GM12878 (cell line): ENCODE data around the gene PLAGL1. TPM values are rescaled to one million over a fixed set of nuclear protein-coding genes. Genes with fewer than 3 reads are reported as not detected.

ENCODE experiments used
- ATAC-seq: fragments of 200-7000 bp; cut with Tn5 transposase; 3 replicates; pipeline ENCODE4 v1.9.1; 2020; ENCODE audit warnings: mild to moderate bottlenecking, moderate library complexity
- BruUV-seq: library from RNA; stranded (reverse); fragments of 400-500 nt; replicated peaks from 2 replicates; lab custom pipeline; 2021; lab: Mats Ljungman, UMichigan
- CTCF ChIA-PET: fragments of 300-600 bp; sonication (Branson Sonifier 250); formaldehyde crosslinking; extraction: SDS; loops from one replicate; lab custom pipeline; 2021; ENCODE audit warnings: inconsistent platforms; lab: Yijun Ruan, JAX
- POLR2A ChIA-PET: fragments of 350-600 bp; formaldehyde crosslinking; extraction: SDS; loops from one replicate; lab custom pipeline; 2021; ENCODE audit warnings: inconsistent platforms; lab: Charles Lee
- RAD21 ChIA-PET: fragments of 300-600 bp; sonication (Branson Sonifier 250); formaldehyde crosslinking; loops from one replicate; lab custom pipeline; 2023; ENCODE audit warnings: antibody characterized with exemption; ENCODE audit not compliant: unreplicated experiment; lab: Charles Lee
- SMC1A ChIA-PET: fragments of 300-600 bp; sonication (Branson Sonifier 250); formaldehyde crosslinking; loops from one replicate; lab custom pipeline; 2023; ENCODE audit not compliant: unreplicated experiment, uncharacterized antibody; lab: Charles Lee
- DNase-seq: peaks from one replicate; pipeline ENCODE4 v3.0.0-alpha.2; 2011; ENCODE audit warnings: low read depth, low spot score
- FAIRE-seq: peaks from 3 replicates; lab custom pipeline; 2011; peaks lifted over from hg19 to GRCh38; lab: Jason Lieb, UNC
- H2AFZ ChIP-seq: 2 replicates; pipeline ENCODE4 v1.6.0; 2011; ENCODE audit warnings: low read depth, low read length, control low read depth; ENCODE audit not compliant: control insufficient read depth
- H3K27ac ChIP-seq: 2 replicates; pipeline ENCODE4 v1.5.1; 2011; ENCODE audit warnings: control low read depth; ENCODE audit not compliant: control insufficient read depth, insufficient read depth
- H3K27me3 ChIP-seq, 2 experiments: replicated peaks in 1 of 2; 2 replicates each; pipeline versions ENCODE4 v1.6.0 to v1.6.1; 2011; ENCODE audit warnings: low read length in 1 of 2; ENCODE audit not compliant: control insufficient read depth in 2 of 2, insufficient read depth in 2 of 2
- H3K36me3 ChIP-seq, 2 experiments: 2 replicates each; pipeline ENCODE4 v1.5.1; 2011; ENCODE audit warnings: low read length in 1 of 2; ENCODE audit not compliant: control insufficient read depth in 2 of 2, insufficient read depth in 2 of 2
- H3K4me1 ChIP-seq: 2 replicates; pipeline ENCODE4 v1.6.1; 2011; ENCODE audit warnings: mild to moderate bottlenecking, low read length, moderate library complexity, mixed read lengths; ENCODE audit not compliant: control insufficient read depth, insufficient read depth
- H3K4me2 ChIP-seq: 2 replicates; pipeline ENCODE4 v1.6.0; 2011; ENCODE audit warnings: control low read depth; ENCODE audit not compliant: control insufficient read depth, insufficient read depth
- H3K4me3 ChIP-seq: fragments of 200-600 bp; sonication (generic); 2 replicates; pipeline ENCODE4 v1.5.1; 2016
- H3K79me2 ChIP-seq: 2 replicates; pipeline ENCODE4 v1.6.0; 2011; ENCODE audit warnings: low read length; ENCODE audit not compliant: control insufficient read depth, insufficient read depth
- H3K9ac ChIP-seq: 2 replicates; pipeline ENCODE4 v1.8.0; 2011; ENCODE audit warnings: low read length, control low read depth, mixed read lengths; ENCODE audit not compliant: control insufficient read depth, insufficient read depth
- H3K9me3 ChIP-seq: replicated peaks from 3 replicates; pipeline ENCODE4 v1.5.1; 2011; ENCODE audit warnings: mild to moderate bottlenecking, low read length; ENCODE audit not compliant: control insufficient read depth, insufficient read depth
- H4K20me1 ChIP-seq: 2 replicates; pipeline ENCODE4 v1.6.0; 2011; ENCODE audit not compliant: control insufficient read depth, insufficient read depth
- E2F8 ChIP-seq: fragments of 450-650 bp; IDR thresholded peaks from 2 replicates; pipeline ENCODE4 v1.6.1; 2018; ENCODE audit warnings: mild to moderate bottlenecking, low read depth, moderate library complexity; ENCODE audit not compliant: partially characterized antibody
- ESRRA ChIP-seq: IDR thresholded peaks from 2 replicates; pipeline ENCODE4 v1.6.1; 2012; ENCODE audit warnings: mild to moderate bottlenecking, low read length, improper control_type of control experiment
- EZH2 ChIP-seq: IDR thresholded peaks from 2 replicates; pipeline ENCODE4 v1.6.1; 2012; ENCODE audit warnings: low read depth, mild to moderate bottlenecking, control low read depth, inconsistent platforms, low read length, borderline replicate concordance; ENCODE audit not compliant: control insufficient read depth
- MEF2A ChIP-seq: IDR thresholded peaks from 2 replicates; pipeline ENCODE4 v1.6.1; 2011; ENCODE audit warnings: low read depth, mild to moderate bottlenecking, low read length, moderate library complexity; ENCODE audit not compliant: insufficient read depth
- RAD51 ChIP-seq: fragments of 450-650 bp; IDR thresholded peaks from 2 replicates; pipeline ENCODE4 v1.6.1; 2016; ENCODE audit warnings: moderate library complexity, mild to moderate bottlenecking, inconsistent platforms
- RBBP5 ChIP-seq: fragments of 200-600 bp; sonication (generic); conservative IDR thresholded peaks from 2 replicates; pipeline ENCODE4 v1.6.1; 2016
- SMAD1 ChIP-seq: fragments of 450-650 bp; IDR thresholded peaks from 2 replicates; pipeline ENCODE4 v1.6.1; 2018; ENCODE audit warnings: mild to moderate bottlenecking, low read depth; ENCODE audit not compliant: partially characterized antibody
- SMAD5 ChIP-seq: IDR thresholded peaks from 2 replicates; pipeline ENCODE4 v1.6.1; 2016; ENCODE audit warnings: antibody characterized with exemption, low read depth
- SMARCA5 ChIP-seq: fragments of 450-650 bp; IDR thresholded peaks from 2 replicates; pipeline ENCODE4 v1.6.1; 2017; ENCODE audit warnings: mild to moderate bottlenecking
- SMC3 ChIP-seq: IDR thresholded peaks from 2 replicates; pipeline ENCODE4 v1.6.1; 2011; ENCODE audit warnings: low read length, improper control_type of control experiment, borderline replicate concordance
- SREBF1 ChIP-seq: IDR thresholded peaks from 2 replicates; pipeline ENCODE4 v1.6.1; 2012; ENCODE audit warnings: mild to moderate bottlenecking, low read length
- SREBF2 ChIP-seq: IDR thresholded peaks from 2 replicates; pipeline ENCODE4 v1.6.1; 2012; ENCODE audit warnings: mild to moderate bottlenecking, low read length
- SUPT20H ChIP-seq: IDR thresholded peaks from 2 replicates; pipeline ENCODE4 v1.6.1; 2011; ENCODE audit warnings: low read depth, mild to moderate bottlenecking, low read length, moderate library complexity, borderline replicate concordance; ENCODE audit not compliant: control insufficient read depth
- TARDBP ChIP-seq: IDR thresholded peaks from 2 replicates; pipeline ENCODE4 v1.6.1; 2016; ENCODE audit warnings: borderline replicate concordance
- USF1 ChIP-seq: IDR thresholded peaks from 2 replicates; pipeline ENCODE4 v1.6.1; 2011; ENCODE audit warnings: borderline replicate concordance, low read depth, mild to moderate bottlenecking, moderate library complexity, mixed read lengths, low read length; ENCODE audit not compliant: insufficient read depth; ENCODE audit errors: extremely low read length
- USF2 ChIP-seq: IDR thresholded peaks from 2 replicates; pipeline ENCODE4 v1.6.1; 2011; ENCODE audit warnings: low read depth, low read length, improper control_type of control experiment, borderline replicate concordance
- YBX1 ChIP-seq: fragments of 450-650 bp; IDR thresholded peaks from 2 replicates; pipeline ENCODE4 v1.6.1; 2016; ENCODE audit warnings: antibody characterized with exemption
- YY1 ChIP-seq: IDR thresholded peaks from 2 replicates; pipeline ENCODE4 v1.6.1; 2011; ENCODE audit warnings: low read depth, mild to moderate bottlenecking, low read length
- WGBS: methylation state at CpG from one replicate; pipeline ENCODE4 v1.1.6; 2016; ENCODE audit warnings: low lambda C conversion rate; ENCODE audit not compliant: insufficient replicate concordance, insufficient coverage; ENCODE audit errors: missing lambda C conversion rate; 5-methylcytosine and 5-hydroxymethylcytosine counted together
- in situ Hi-C: fragments of 300-500 bp; cut with MboI; formaldehyde crosslinking; loops from 9 replicates; pipeline ENCODE4 v1.14.3; 2018; ENCODE audit warnings: mixed read lengths
- intact Hi-C: fragments of 100-400 bp; cut with micrococcal nuclease; formaldehyde crosslinking; loops from one replicate; pipeline ENCODE4 v1.14.2; 2022; ENCODE audit not compliant: unreplicated experiment
- polyA plus RNA-seq, 11 experiments: library from polyadenylated mRNA; depleted of rRNA in 4 of 11; unstranded in 6 of 11; stranded (reverse) in 5 of 11; fragments of >200 nt; fragmentation: Nextera tagmentation in 4 of 11; fragmentation: Illumina TruSeq in 1 of 11; extraction: Ambion mirVana in 4 of 11; extraction: Trizol in 1 of 11; gene quantifications; 1 replicate in 1 of 11; 2 replicates in 10 of 11; pipeline versions ENCODE4 v1.2.1 to v1.2.3, GENCODE V29; 2011 to 2016; ENCODE audit warnings: inconsistent platforms in 2 of 11, missing spikeins in 2 of 11, low read depth in 1 of 11
- total RNA-seq, 4 experiments: library from RNA; depleted of rRNA in 3 of 4; stranded (reverse); fragments of >200 nt in 3 of 4; fragmentation: Illumina TruSeq in 1 of 4; extraction: Trizol in 1 of 4; gene quantifications; 2 replicates each; pipeline versions ENCODE4 v1.2.1 to v1.2.3, GENCODE V29; 2013 to 2021
- TF ChIP-seq, protein P1 (sequence below): fragments of 450-650 bp; IDR thresholded peaks from 2 replicates; pipeline ENCODE4 v1.6.1; 2016; ENCODE audit warnings: mild to moderate bottlenecking

The PLAGL1 gene
- total and polyA plus RNA-seq, 10 of the 15 experiments (the other 5 are each of a cell fraction or from before 2014, with no cell fraction given): 2.6 to 19.1 (median 5.7) TPM

DNA sequence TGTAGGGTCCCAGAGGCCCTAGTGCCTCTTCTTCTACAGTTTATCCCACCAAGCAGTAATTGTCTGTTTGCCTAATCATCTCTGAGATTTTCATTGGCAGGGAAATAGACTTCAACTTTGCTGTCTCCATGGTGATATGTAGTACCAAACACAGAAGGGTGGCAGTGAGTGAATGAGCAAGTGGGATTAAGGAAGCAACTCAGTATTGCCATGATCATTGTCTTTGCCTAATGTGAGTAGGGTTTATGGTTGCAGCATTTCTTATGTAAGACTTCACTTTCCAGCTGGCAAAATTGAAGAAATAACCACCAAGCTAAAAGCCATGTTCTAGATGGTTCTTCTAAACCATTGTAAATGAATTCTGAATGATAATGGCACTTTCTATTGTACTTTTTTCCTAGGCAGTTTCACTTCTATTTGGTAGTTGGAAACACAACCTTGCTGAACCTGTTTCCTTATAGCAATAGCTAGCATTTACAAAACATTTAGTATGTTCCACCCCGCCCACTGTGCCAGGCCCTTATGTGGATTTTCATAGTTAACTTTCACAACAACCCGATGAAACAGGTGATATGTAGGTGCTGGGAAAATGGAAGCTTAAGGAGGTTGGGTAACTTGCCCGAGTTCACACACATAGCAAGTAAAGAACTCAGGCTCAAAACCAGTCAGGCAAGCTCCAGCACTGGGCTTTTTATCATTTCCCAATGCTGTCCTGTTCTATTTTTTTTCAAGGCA lies 111.8 kb downstream of the PLAGL1 start:
- DNase-seq (no peak), FAIRE-seq (no peak), ATAC-seq (no peak)
- Histone ChIP-seq H3K27me3 (no peaks in the 10 kb centered on the region), H3K27ac (no peak overlapping the region), H3K9me3 (no peaks in the 10 kb centered on the region), H4K20me1 (no peaks in the 10 kb centered on the region), H3K79me2 (no peaks in the 10 kb centered on the region), H2AFZ (no peak overlapping the region), H3K4me2 (no peak overlapping the region), H3K4me3 (no peak overlapping the region), H3K4me1 (peaks cover 9% of the 10 kb centered on the region), H3K9ac (no peak overlapping the region), H3K36me3 (no peaks in the 10 kb centered on the region)
- intact Hi-C loops (no loop called here), in situ Hi-C loops (no loop called here)
- ChIA-PET CTCF (interaction anchor here (0.8 to 1.1 kb wide), 3 partner anchors 44 to 117 kb away, joined by 3 read pairs; no protein-coding TSS in a partner anchor), POLR2A (no interaction called here), SMC1A (interaction anchor here (1.1 to 1.3 kb wide), 3 partner anchors 11 to 321 kb away, joined by 3 read pairs; no protein-coding TSS in a partner anchor), RAD21 (no interaction called here)
- no TSS peak for BruUV-seq
- WGBS: 95% methylated on average over 3 of the region's 3 CpGs
- TF ChIP-seq USF1 (no peak), SMC3 (no peak), SUPT20H (no peak), RAD51 (no peak), YBX1 (no peak), YY1 (no peak), USF2 (no peak), EZH2 (no peak), SREBF2 (no peak), SREBF1 (no peak), SMARCA5 (no peak), SMAD1 (no peak), RBBP5 (no peak), ESRRA (no peak), MEF2A (no peak), TARDBP (no peak), SMAD5 (no peak), E2F8 (no peak)
- TF ChIP-seq, protein P1, sequence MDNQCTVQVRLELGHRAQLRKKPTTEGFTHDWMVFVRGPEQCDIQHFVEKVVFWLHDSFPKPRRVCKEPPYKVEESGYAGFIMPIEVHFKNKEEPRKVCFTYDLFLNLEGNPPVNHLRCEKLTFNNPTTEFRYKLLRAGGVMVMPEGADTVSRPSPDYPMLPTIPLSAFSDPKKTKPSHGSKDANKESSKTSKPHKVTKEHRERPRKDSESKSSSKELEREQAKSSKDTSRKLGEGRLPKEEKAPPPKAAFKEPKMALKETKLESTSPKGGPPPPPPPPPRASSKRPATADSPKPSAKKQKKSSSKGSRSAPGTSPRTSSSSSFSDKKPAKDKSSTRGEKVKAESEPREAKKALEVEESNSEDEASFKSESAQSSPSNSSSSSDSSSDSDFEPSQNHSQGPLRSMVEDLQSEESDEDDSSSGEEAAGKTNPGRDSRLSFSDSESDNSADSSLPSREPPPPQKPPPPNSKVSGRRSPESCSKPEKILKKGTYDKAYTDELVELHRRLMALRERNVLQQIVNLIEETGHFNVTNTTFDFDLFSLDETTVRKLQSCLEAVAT: no peak
